ENCODE results near the gene PPIP5K1. TPM values are rescaled to one million over a fixed set of nuclear protein-coding genes. Genes with fewer than 3 reads are reported as not detected.

Gene PPIP5K1
- total and polyA plus RNA-seq, 2 of the 4 experiments (the other 2 are of a cell fraction) = 12.7 to 14.2 TPM

GRCh38 chr15:43508421-43508820 lies 81.6 kb downstream of the PPIP5K1 start (continued):
- TF ChIP-seq MAFK (IDR thresholded peaks at IDR 0.05; ENCODE audit: low read depth, low read length) (no peak), RAD21 (IDR thresholded peaks at IDR 0.05; ENCODE audit: low read length) (no peak), CEBPB (IDR thresholded peaks at IDR 0.05; ENCODE audit: low read depth, low read length) (no peak), POLR2A (IDR thresholded peaks at IDR 0.05; ENCODE audit: low read depth, low read length) (no peak)

- TF ChIP-seq MAFK (IDR thresholded peaks at IDR 0.05; ENCODE audit: low read depth, low read length) (peak; percentile 81), RCOR1 (IDR thresholded peaks at IDR 0.05; ENCODE audit: insufficient replicate concordance, low read length) (peak; percentile 43), NFE2L2 (IDR thresholded peaks at IDR 0.05; ENCODE audit: low read depth, low read length) (peak; percentile 84), CHD1 (IDR thresholded peaks at IDR 0.05; ENCODE audit: low read depth, low read length) (no peak)
- no peaks in the 10 kb centered on the region for H3K9me3 ChIP-seq (ENCODE audit: control insufficient read depth, insufficient read depth, low read length)
- peak overlapping the region; percentile 5 for H2BK5ac ChIP-seq (ENCODE audit: low read depth, low read length, poor library complexity, severe bottlenecking)
- peak overlapping the region; percentile 19 for H2AFZ ChIP-seq (replicated peaks; ENCODE audit: low read length, poor library complexity)
- H3K56ac ChIP-seq (ENCODE audit: extremely low read depth, insufficient read depth, low read length) = no peak overlapping the region
- intact Hi-C loops (cut with micrococcal nuclease) (no loop called here), in situ Hi-C loops (cut with MboI; ENCODE audit: low sequenced_read_pairs) (no loop called here), dilution Hi-C loops (cut with HindIII; ENCODE audit: low sequenced_read_pairs, unreplicated experiment) (no loop called here)
- CTCF ChIA-PET = interaction anchor here (1.0 to 1.3 kb wide), 2 partner anchors 8 to 65 kb away, joined by 3 read pairs; no protein-coding TSS in a partner anchor
- no peak overlapping the region for H3K23ac ChIP-seq (ENCODE audit: low read depth, low read length)
- no peak overlapping the region for H2AK9ac ChIP-seq (replicated peaks; ENCODE audit: low read depth, low read length, poor library complexity)
- no peak overlapping the region for H4K5ac ChIP-seq (ENCODE audit: low read depth, low read length)
- no TSS peak for BruUV-seq (replicated peaks)
- peak overlapping the region; percentile 21; the same call in 1 of the 2 replicates for H3K27ac ChIP-seq (ENCODE audit: insufficient read depth, low read length)
- no peak overlapping the region for H3K18ac ChIP-seq (ENCODE audit: low read depth, low read length)
- DNase-seq = peak; percentile 92
- peaks cover 0 to 9% of the 10 kb centered on the region in 2 experiments; a peak in 1 of 4 replicates for H3K79me1 ChIP-seq (ENCODE audit: low read depth in 1 of 2, low read length in 2 of 2)
- H2AK5ac ChIP-seq (ENCODE audit: low read depth, low read length) = no peak overlapping the region
- ATAC-seq (ENCODE audit: low read depth) = peak; percentile 77
- H3K4ac ChIP-seq (ENCODE audit: low read depth, low read length) = no peak overlapping the region
- no peak overlapping the region for H2BK120ac ChIP-seq (ENCODE audit: low read depth, low read length)
- no peak overlapping the region for H4K8ac ChIP-seq (ENCODE audit: low read depth in 2 of 2, low read length in 2 of 2)
- no peak overlapping the region for H3K9ac ChIP-seq (ENCODE audit: low read depth, low read length)
- H3K4me2 ChIP-seq (ENCODE audit: low read depth, low read length) = peak overlapping the region; percentile 56
- peaks cover 12% of the 10 kb centered on the region for H3K9me1 ChIP-seq (ENCODE audit: insufficient read depth, low read length)
- no peak overlapping the region for H3K14ac ChIP-seq (replicated peaks; ENCODE audit: low read depth, low read length)
- H2BK15ac ChIP-seq (ENCODE audit: low read depth, low read length) = no peak overlapping the region
- WGBS, 2 experiments (ENCODE audit: extremely low coverage in 2 of 2, insufficient read length in 1 of 2) = no CpG with 5 or more reads among the region's 1 CpG
- POLR2A ChIA-PET (ENCODE audit: unreplicated experiment) = no interaction called here
- no peak overlapping the region for H4K91ac ChIP-seq (ENCODE audit: insufficient read depth, low read depth, low read length)
- H3K4me3 ChIP-seq (ENCODE audit: insufficient read depth, low read depth, low read length) = no peak overlapping the region
- peaks cover 10% of the 10 kb centered on the region for H3K4me1 ChIP-seq (ENCODE audit: control insufficient read depth, insufficient read depth, low read length)
- no peaks in the 10 kb centered on the region for H3K36me3 ChIP-seq (ENCODE audit: control insufficient read depth, insufficient read depth, low read length)
- H4K20me1 ChIP-seq (ENCODE audit: insufficient read depth, low read length) = no peaks in the 10 kb centered on the region
- no peaks in the 10 kb centered on the region for H3K27me3 ChIP-seq (ENCODE audit: control insufficient read depth, insufficient read depth, low read length)
- H2BK20ac ChIP-seq (ENCODE audit: low read depth, low read length) = no peak overlapping the region
Observed at GRCh38 chr15:43505738-43506137, 84.3 kb downstream of the PPIP5K1 start.
